Gastrocnemius medialis (tissue), 4 donors: ENCODE results near the gene PPP1R14C. TPM values are rescaled to one million over a fixed set of nuclear protein-coding genes. Genes with fewer than 3 reads are reported as not detected.

Experiments
- ATAC-seq, 2 donors: fragments of 150-250 bp; one replicate each; pipeline ENCODE4 v1.9.1; 2016
- DNase-seq, 2 donors: peaks; one replicate each; pipeline ENCODE4 v3.0.0-alpha.2; 2019
- H3K27ac ChIP-seq, 4 donors: fragments of 200-600 bp; sonication (generic); 1 replicate in 1 of 4; 2 replicates in 3 of 4; pipeline ENCODE4 v1.5.1; 2016 to 2018; ENCODE audit warnings: mild to moderate bottlenecking in 2 of 4, moderate library complexity in 1 of 4
- H3K27me3 ChIP-seq, 3 donors: fragments of 200-600 bp; sonication (generic) in 2 of 3; 1 replicate in 1 of 3; 2 replicates in 2 of 3; pipeline versions ENCODE4 v1.5.1 to v1.6.0; 2016 to 2019; ENCODE audit warnings: mild to moderate bottlenecking in 1 of 3, moderate library complexity in 1 of 3
- H3K36me3 ChIP-seq, 2 donors: fragments of 200-600 bp; sonication (generic) in 1 of 2; one replicate each; pipeline ENCODE4 v1.5.1; 2017 to 2018
- H3K4me1 ChIP-seq, 2 donors: fragments of 200-600 bp; sonication (generic) in 1 of 2; one replicate each; pipeline ENCODE4 v1.5.1; 2016 to 2017; ENCODE audit warnings: mild to moderate bottlenecking in 2 of 2
- H3K4me3 ChIP-seq, 4 donors: fragments of 200-600 bp; sonication (generic) in 3 of 4; 1 replicate in 1 of 4; 2 replicates in 3 of 4; pipeline ENCODE4 v1.5.1; 2016 to 2019; ENCODE audit warnings: mild to moderate bottlenecking in 2 of 4
- H3K9me3 ChIP-seq, 3 donors: fragments of 200-600 bp; sonication (generic) in 2 of 3; 1 replicate in 1 of 3; 2 replicates in 2 of 3; pipeline ENCODE4 v1.5.1; 2016 to 2019
- POLR2A ChIP-seq, 2 donors: fragments of 450-650 bp; IDR thresholded peaks; one replicate each; pipeline ENCODE4 v1.6.1; 2017; ENCODE audit warnings: antibody characterized with exemption in 2 of 2, mild to moderate bottlenecking in 2 of 2, moderate library complexity in 2 of 2
- in situ Hi-C, 4 donors: fragments of 200-750 bp; cut with MboI; loops; one replicate each; pipeline versions ENCODE4 v1.15.0 to v1.8.0; 2017; ENCODE audit warnings: low sequenced_read_pairs in 4 of 4
- intact Hi-C: fragments of 100-400 bp; cut with DNase I; formaldehyde crosslinking; loops from one replicate; pipeline ENCODE4 v1.15.1; 2023; ENCODE audit warnings: low total_unique reads
- total RNA-seq, 4 donors: library from RNA; depleted of rRNA; stranded (reverse); fragments of >200 nt; gene quantifications; one replicate each; pipeline versions ENCODE4 v1.1.0 to v1.2.3, GENCODE V29; 2016
- TF ChIP-seq, protein P1 (sequence below), 5 experiments: fragments of 450-650 bp in 3 of 5; fragments of 200-600 bp in 2 of 5; sonication (generic) in 2 of 5; IDR thresholded peaks in 4 of 5; conservative IDR thresholded peaks in 1 of 5; 1 replicate in 4 of 5; 2 replicates in 1 of 5; pipeline ENCODE4 v1.5.1; 2016 to 2019; ENCODE audit warnings: antibody characterized with exemption in 5 of 5, mild to moderate bottlenecking in 3 of 5, moderate library complexity in 3 of 5

PPP1R14C gene
- total RNA-seq, 4 donors from 2014 or later, result 14.9 to 37.0 (median 21.7) TPM

DNA sequence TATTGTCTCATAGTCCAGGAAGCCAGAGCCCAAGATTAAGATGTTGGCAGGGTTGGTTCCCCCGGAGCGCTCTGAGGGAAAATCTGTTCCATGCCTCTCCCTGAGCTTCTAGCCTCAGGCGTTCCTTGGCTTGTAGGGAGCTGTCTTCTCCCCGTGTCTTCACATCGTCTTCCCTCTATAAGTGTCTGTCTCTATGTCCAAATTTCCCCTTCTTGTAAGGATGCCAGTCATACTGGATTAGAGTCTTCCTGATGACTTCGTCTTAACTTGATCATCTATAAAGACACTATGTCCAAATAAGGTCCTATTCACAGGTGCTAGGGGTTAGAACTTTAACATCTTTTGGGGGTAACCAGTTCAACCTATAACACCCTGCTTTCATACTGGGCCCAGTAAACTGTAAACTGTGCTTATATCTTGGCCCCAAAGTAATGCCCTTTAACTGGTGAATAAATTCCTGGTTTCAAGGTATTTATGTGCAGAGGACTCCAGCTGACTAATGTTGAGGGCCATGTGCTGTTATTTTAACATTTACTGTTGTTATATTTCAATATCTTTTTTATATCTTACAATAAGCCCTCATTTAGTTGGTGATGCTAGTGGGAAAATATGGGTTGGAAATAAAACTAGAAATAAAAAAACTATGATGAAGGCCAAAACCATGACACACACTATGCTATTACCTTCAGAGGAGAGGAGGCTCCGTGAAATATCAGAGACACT is 124.3 kb downstream of the PPP1R14C start:
- Histone ChIP-seq H3K4me3 (no peak overlapping the region), H3K27ac (peak overlapping the region in 1 of 4 donors; percentile 77), H3K36me3 (no peaks in the 10 kb centered on the region), H3K9me3 (no peaks in the 10 kb centered on the region), H3K27me3 (no peaks in the 10 kb centered on the region), H3K4me1 (peaks cover 8 to 30% of the 10 kb centered on the region in 2 donors)
- ATAC-seq (no peak), DNase-seq (no peak)
- TF ChIP-seq, protein P1, sequence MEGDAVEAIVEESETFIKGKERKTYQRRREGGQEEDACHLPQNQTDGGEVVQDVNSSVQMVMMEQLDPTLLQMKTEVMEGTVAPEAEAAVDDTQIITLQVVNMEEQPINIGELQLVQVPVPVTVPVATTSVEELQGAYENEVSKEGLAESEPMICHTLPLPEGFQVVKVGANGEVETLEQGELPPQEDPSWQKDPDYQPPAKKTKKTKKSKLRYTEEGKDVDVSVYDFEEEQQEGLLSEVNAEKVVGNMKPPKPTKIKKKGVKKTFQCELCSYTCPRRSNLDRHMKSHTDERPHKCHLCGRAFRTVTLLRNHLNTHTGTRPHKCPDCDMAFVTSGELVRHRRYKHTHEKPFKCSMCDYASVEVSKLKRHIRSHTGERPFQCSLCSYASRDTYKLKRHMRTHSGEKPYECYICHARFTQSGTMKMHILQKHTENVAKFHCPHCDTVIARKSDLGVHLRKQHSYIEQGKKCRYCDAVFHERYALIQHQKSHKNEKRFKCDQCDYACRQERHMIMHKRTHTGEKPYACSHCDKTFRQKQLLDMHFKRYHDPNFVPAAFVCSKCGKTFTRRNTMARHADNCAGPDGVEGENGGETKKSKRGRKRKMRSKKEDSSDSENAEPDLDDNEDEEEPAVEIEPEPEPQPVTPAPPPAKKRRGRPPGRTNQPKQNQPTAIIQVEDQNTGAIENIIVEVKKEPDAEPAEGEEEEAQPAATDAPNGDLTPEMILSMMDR (IDR thresholded peaks at IDR 0.05 in 4 of 5, conservative IDR thresholded peaks at IDR 0.05 in 1 of 5), result no peak
- TF ChIP-seq POLR2A (IDR thresholded peaks at IDR 0.05), result no peak
- in situ Hi-C loops, result loop anchor here in 1 of 4 donors (10.0 kb wide), 1 partner anchor 58 kb away; no protein-coding TSS in a partner anchor
- intact Hi-C loops, result no loop called here

DNA sequence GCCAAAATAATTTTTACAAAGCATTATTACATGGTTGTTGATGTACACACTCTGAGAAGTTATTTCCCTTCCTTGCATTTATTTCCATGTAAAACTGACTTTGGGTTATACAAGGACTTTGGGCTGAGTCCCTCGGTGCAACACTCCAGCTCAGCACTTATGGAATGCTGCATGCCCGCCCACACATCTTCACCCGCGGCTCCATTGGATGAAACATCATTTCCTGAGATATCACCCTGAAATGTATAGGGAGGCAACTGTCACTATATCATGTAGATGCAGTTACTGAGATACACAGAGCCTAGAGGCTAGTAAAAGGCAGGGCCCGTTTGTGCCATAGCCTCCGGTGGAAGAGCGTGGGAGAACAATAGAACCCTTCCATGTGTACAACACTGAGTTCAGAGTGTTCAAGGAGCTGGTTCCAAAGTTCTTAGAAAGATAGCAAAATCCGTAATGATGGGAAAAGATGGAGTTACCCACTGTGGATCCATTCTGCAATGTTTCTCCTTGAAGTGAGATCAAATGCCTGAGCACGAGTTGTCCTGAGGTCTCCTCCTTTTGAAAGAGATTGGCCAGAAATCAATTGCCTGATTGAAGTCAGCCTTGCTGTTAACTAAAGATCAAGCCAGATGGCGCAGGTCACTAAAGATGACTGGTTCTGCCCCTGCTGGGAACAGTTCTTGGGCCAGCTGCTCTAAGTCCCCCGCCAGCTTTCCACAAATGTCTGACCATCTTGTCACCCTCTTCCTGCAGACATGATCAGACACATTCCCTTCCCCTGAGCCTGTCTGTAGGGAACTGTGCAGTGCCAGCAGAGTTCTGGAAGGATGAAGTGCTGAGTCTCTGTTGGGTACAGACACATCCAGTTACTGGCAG is 125.1 kb downstream of the PPP1R14C start:
- Histone ChIP-seq H3K4me1 (peaks cover 8 to 30% of the 10 kb centered on the region in 2 donors), H3K9me3 (no peaks in the 10 kb centered on the region), H3K27me3 (no peaks in the 10 kb centered on the region), H3K36me3 (no peaks in the 10 kb centered on the region), H3K4me3 (no peak overlapping the region), H3K27ac (peak overlapping the region; percentile 18 to 77 (median 41))
- intact Hi-C loops (no loop called here), in situ Hi-C loops (loop anchor here in 1 of 4 donors (10.0 kb wide), 1 partner anchor 57 kb away; no protein-coding TSS in a partner anchor)
- DNase-seq, result peak; percentile 77 to 78
- ATAC-seq, result peak; percentile 81 to 95
- TF ChIP-seq POLR2A (IDR thresholded peaks at IDR 0.05), result no peak
- TF ChIP-seq, protein P1 (IDR thresholded peaks at IDR 0.05 in 4 of 5, conservative IDR thresholded peaks at IDR 0.05 in 1 of 5), result peak in 1 of 5 experiments; percentile 10

DNA sequence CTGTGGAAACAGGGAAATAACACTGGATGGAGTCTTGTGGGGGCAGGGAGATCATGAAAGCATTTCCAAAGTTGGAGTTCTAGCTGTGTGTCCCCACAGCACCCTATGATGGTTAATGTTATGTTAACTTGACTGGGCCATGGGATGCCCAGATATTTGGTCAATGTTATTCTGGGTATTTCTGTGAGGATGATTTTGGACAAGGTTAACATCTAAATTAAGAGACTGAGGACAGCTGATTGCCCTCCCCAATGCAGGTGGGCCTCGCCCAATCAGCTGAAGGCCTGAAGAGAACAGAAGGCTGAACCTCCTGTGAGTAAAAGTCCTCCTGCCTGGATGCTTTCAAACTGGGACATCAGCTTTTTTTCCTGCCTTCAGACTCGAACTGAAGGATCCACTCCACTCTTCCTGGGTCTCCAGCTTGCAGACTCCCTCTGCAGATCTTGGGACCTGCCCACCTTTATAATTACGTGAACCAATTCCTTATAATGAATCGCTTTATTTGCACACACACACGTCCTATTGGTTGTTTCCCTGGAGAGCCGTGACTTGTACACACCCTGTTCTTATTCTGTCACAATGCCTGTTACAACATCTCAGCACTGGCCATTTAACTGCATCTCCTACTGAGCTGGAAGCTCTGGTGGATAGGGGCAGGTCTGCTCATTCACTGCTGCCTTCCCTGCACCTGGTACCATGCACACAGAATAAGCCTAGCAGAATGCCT is 126.4 kb downstream of the PPP1R14C start:
- peaks cover 18 to 37% of the 10 kb centered on the region in 2 donors for H3K4me1 ChIP-seq
- no peak for ATAC-seq
- no peak overlapping the region for H3K4me3 ChIP-seq
- DNase-seq, result no peak
- H3K9me3 ChIP-seq, result no peaks in the 10 kb centered on the region
- intact Hi-C loops, result no loop called here
- no peaks in the 10 kb centered on the region for H3K27me3 ChIP-seq
- no peaks in the 10 kb centered on the region for H3K36me3 ChIP-seq
- TF ChIP-seq POLR2A (IDR thresholded peaks at IDR 0.05), result no peak
- TF ChIP-seq, protein P1 (IDR thresholded peaks at IDR 0.05 in 4 of 5, conservative IDR thresholded peaks at IDR 0.05 in 1 of 5), result no peak
- in situ Hi-C loops, result loop anchor here in 1 of 4 donors (10.0 kb wide), 1 partner anchor 56 kb away; no protein-coding TSS in a partner anchor
- peak overlapping the region in 1 of 4 donors; percentile 64 for H3K27ac ChIP-seq

DNA sequence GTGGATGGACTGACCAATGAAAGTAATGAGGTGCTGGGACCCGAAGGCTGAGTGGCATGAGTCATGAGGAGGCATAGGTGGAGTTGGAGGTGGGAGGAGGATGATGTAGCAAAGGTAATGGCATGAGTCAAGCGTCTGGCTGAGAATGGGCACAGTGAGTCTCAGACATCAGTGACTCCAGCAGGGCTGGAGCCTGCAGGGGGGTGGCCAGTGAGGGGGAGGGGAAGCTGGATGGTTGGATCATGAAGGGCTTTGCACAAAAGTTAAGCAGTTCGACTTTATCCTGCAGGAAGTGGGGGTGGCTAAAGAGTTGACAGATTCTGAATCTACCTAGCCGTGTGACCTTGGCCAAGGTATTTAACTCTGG is 127.0 kb downstream of the PPP1R14C start:
- in situ Hi-C loops, result loop anchor here in 1 of 4 donors (10.0 kb wide), 1 partner anchor 55 kb away; no protein-coding TSS in a partner anchor
- Histone ChIP-seq H3K27ac (peak overlapping the region in 1 of 4 donors; percentile 64), H3K4me3 (no peak overlapping the region), H3K36me3 (no peaks in the 10 kb centered on the region), H3K9me3 (no peaks in the 10 kb centered on the region), H3K4me1 (peaks cover 21 to 38% of the 10 kb centered on the region in 2 donors), H3K27me3 (no peaks in the 10 kb centered on the region)
- DNase-seq (no peak), ATAC-seq (no peak)
- intact Hi-C loops, result no loop called here
- TF ChIP-seq, protein P1 (IDR thresholded peaks at IDR 0.05 in 4 of 5, conservative IDR thresholded peaks at IDR 0.05 in 1 of 5), result no peak
- TF ChIP-seq POLR2A (IDR thresholded peaks at IDR 0.05), result no peak
